ENCODE data around the gene ZNF540. TPM values are rescaled to one million over a fixed set of nuclear protein-coding genes. Genes with fewer than 3 reads are reported as not detected.

Gene ZNF540
- total and polyA plus RNA-seq, 4 donors, result 1.2 to 5.7 (median 2.9) TPM

- no peak for ATAC-seq (ENCODE audit: insufficient read depth, low FRiP score)
- Histone ChIP-seq H3K27me3 (ENCODE audit: control insufficient read depth in 3 of 3, insufficient read depth in 3 of 3, low read length in 2 of 3) (no peaks in the 10 kb centered on the region), H3K4me1 (ENCODE audit: control insufficient read depth in 5 of 5, insufficient read depth in 5 of 5, low read length in 5 of 5) (no peaks in the 10 kb centered on the region), H3K9ac (ENCODE audit: insufficient read depth in 1 of 2, low read length in 2 of 2) (no peak overlapping the region), H3K4me3 (no peak overlapping the region), H3K9me3 (ENCODE audit: control insufficient read depth in 4 of 4, insufficient read depth in 3 of 4, low read length in 3 of 4) (peaks cover 23 to 74% (median 52%) of the 10 kb centered on the region in 4 donors), H3K36me3 (ENCODE audit: control insufficient read depth in 4 of 4, insufficient read depth in 4 of 4, low read length in 4 of 4) (peaks cover 4 to 65% (median 31%) of the 10 kb centered on the region in 4 donors), H3K27ac (ENCODE audit: low read depth in 1 of 2, low read length in 1 of 2) (no peak overlapping the region)
- no peak for DNase-seq
- no peak for TF ChIP-seq CTCF (IDR thresholded peaks at IDR 0.05; ENCODE audit: control extremely low read depth, extremely low read depth)
- 93 to 96% methylated on average over 7 of the region's 7 CpGs for WGBS, 2 donors
Measured at GRCh38 chr19:37564624-37565369, 29.9 kb upstream of the ZNF540 start.

GRCh38 chr19:37565370-37565669 lies 29.4 kb upstream of the ZNF540 start:
- Histone ChIP-seq H3K9me3 (ENCODE audit: control insufficient read depth in 4 of 4, insufficient read depth in 3 of 4, low read length in 3 of 4) (peaks cover 25 to 77% (median 52%) of the 10 kb centered on the region in 4 donors), H3K27me3 (ENCODE audit: control insufficient read depth in 3 of 3, insufficient read depth in 3 of 3, low read length in 2 of 3) (no peaks in the 10 kb centered on the region), H3K27ac (ENCODE audit: low read depth in 1 of 2, low read length in 1 of 2) (no peak overlapping the region), H3K4me3 (no peak overlapping the region), H3K36me3 (ENCODE audit: control insufficient read depth in 4 of 4, insufficient read depth in 4 of 4, low read length in 4 of 4) (peaks cover 4 to 69% (median 34%) of the 10 kb centered on the region in 4 donors), H3K4me1 (ENCODE audit: control insufficient read depth in 5 of 5, insufficient read depth in 5 of 5, low read length in 5 of 5) (no peaks in the 10 kb centered on the region), H3K9ac (ENCODE audit: insufficient read depth in 1 of 2, low read length in 2 of 2) (no peak overlapping the region)
- no peak for DNase-seq
- no peak for TF ChIP-seq CTCF (IDR thresholded peaks at IDR 0.05; ENCODE audit: control extremely low read depth, extremely low read depth)
- ATAC-seq (ENCODE audit: insufficient read depth, low FRiP score), result no peak

- Histone ChIP-seq H3K9ac (ENCODE audit: insufficient read depth in 1 of 2, low read length in 2 of 2) (no peak overlapping the region), H3K9me3 (ENCODE audit: control insufficient read depth in 4 of 4, insufficient read depth in 3 of 4, low read length in 3 of 4) (peaks cover 21 to 72% (median 29%) of the 10 kb centered on the region in 4 donors), H3K4me1 (ENCODE audit: control insufficient read depth in 5 of 5, insufficient read depth in 5 of 5, low read length in 5 of 5) (no peaks in the 10 kb centered on the region), H3K27me3 (ENCODE audit: control insufficient read depth in 3 of 3, insufficient read depth in 3 of 3, low read length in 2 of 3) (no peaks in the 10 kb centered on the region), H3K4me3 (no peak overlapping the region), H3K36me3 (ENCODE audit: control insufficient read depth in 4 of 4, insufficient read depth in 4 of 4, low read length in 4 of 4) (peaks cover 4 to 55% (median 23%) of the 10 kb centered on the region in 4 donors), H3K27ac (ENCODE audit: low read depth in 1 of 2, low read length in 1 of 2) (no peak overlapping the region)
- no peak for ATAC-seq (ENCODE audit: insufficient read depth, low FRiP score)
- no peak for DNase-seq
- TF ChIP-seq CTCF (IDR thresholded peaks at IDR 0.05; ENCODE audit: control extremely low read depth, extremely low read depth), result no peak
Measured at GRCh38 chr19:37572203-37572602, 22.5 kb upstream of the ZNF540 start.

- no peak overlapping the region for H3K4me3 ChIP-seq
- H3K36me3 ChIP-seq (ENCODE audit: control insufficient read depth in 4 of 4, insufficient read depth in 4 of 4, low read length in 4 of 4), result peaks cover 31 to 79% (median 55%) of the 10 kb centered on the region in 4 donors
- H3K27ac ChIP-seq (ENCODE audit: low read depth in 1 of 2, low read length in 1 of 2), result no peak overlapping the region
- no peak for ATAC-seq (ENCODE audit: insufficient read depth, low FRiP score)
- TF ChIP-seq CTCF (IDR thresholded peaks at IDR 0.05; ENCODE audit: control extremely low read depth, extremely low read depth), result no peak
- DNase-seq, result no peak
- H3K9ac ChIP-seq (ENCODE audit: insufficient read depth in 1 of 2, low read length in 2 of 2), result no peak overlapping the region
- no peaks in the 10 kb centered on the region for H3K27me3 ChIP-seq (ENCODE audit: control insufficient read depth in 3 of 3, insufficient read depth in 3 of 3, low read length in 2 of 3)
- H3K4me1 ChIP-seq (ENCODE audit: control insufficient read depth in 5 of 5, insufficient read depth in 5 of 5, low read length in 5 of 5), result no peaks in the 10 kb centered on the region
- WGBS, 2 donors, result 78 to 91% methylated on average over 2 of the region's 2 CpGs
- H3K9me3 ChIP-seq (ENCODE audit: control insufficient read depth in 4 of 4, insufficient read depth in 3 of 4, low read length in 3 of 4), result peaks cover 32 to 60% (median 43%) of the 10 kb centered on the region in 4 donors
Measured at GRCh38 chr19:37583340-37583739, 11.3 kb upstream of the ZNF540 start.

Measured in lung (tissue), 12 donors.